ENCODE measurements around the gene ZFYVE1. TPM values are rescaled to one million over a fixed set of nuclear protein-coding genes. Genes with fewer than 3 reads are reported as not detected.
A peak's percentile ranks its signal among the peaks of the same experiment; 100 is the strongest.

ZFYVE1 gene, protein sequence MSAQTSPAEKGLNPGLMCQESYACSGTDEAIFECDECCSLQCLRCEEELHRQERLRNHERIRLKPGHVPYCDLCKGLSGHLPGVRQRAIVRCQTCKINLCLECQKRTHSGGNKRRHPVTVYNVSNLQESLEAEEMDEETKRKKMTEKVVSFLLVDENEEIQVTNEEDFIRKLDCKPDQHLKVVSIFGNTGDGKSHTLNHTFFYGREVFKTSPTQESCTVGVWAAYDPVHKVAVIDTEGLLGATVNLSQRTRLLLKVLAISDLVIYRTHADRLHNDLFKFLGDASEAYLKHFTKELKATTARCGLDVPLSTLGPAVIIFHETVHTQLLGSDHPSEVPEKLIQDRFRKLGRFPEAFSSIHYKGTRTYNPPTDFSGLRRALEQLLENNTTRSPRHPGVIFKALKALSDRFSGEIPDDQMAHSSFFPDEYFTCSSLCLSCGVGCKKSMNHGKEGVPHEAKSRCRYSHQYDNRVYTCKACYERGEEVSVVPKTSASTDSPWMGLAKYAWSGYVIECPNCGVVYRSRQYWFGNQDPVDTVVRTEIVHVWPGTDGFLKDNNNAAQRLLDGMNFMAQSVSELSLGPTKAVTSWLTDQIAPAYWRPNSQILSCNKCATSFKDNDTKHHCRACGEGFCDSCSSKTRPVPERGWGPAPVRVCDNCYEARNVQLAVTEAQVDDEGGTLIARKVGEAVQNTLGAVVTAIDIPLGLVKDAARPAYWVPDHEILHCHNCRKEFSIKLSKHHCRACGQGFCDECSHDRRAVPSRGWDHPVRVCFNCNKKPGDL
- 12.7 and 16.5 TPM in 2 replicates for total RNA-seq

DNA sequence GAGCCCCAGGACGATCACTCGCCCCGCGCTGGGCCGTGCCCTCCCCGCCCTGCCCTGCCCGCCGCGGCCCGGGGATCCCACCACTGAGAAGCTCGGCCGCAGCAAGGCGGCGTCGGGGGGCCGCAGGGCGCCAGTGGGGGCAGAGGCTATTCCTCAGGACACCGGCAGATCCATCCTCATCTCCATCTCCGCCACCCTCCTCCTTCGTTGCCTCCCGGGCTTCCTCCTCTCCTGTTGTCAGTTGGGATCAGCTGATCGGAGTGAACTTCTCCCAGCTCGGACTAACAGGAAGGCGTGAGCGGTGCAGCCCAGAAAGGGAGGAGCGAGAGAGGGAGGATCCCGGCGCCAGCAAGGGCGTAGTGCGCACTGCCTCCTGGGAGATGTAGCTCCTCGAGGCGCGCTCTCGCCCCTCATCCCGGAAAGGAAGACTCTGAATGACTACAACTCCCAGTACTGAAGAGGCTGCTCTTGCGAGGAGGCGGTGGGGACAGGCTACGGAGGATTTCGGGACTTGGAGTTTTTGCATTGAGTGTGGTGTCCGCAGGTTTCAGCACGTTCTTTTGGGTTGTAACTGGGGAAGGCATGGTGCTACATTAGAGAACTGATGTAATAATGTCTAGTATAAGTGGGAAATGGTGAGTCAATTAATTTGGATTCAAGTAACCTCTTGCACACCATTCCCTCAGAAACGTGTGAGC, at the start of gene ZFYVE1:
ZFYVE1 (minus strand) TSS at position 262 of the 698 bp plus-strand sequence. CDS start 2,598 bp downstream, outside the sequence.
- peak; percentile 76 for DNase-seq
- TF ChIP-seq, protein P1, sequence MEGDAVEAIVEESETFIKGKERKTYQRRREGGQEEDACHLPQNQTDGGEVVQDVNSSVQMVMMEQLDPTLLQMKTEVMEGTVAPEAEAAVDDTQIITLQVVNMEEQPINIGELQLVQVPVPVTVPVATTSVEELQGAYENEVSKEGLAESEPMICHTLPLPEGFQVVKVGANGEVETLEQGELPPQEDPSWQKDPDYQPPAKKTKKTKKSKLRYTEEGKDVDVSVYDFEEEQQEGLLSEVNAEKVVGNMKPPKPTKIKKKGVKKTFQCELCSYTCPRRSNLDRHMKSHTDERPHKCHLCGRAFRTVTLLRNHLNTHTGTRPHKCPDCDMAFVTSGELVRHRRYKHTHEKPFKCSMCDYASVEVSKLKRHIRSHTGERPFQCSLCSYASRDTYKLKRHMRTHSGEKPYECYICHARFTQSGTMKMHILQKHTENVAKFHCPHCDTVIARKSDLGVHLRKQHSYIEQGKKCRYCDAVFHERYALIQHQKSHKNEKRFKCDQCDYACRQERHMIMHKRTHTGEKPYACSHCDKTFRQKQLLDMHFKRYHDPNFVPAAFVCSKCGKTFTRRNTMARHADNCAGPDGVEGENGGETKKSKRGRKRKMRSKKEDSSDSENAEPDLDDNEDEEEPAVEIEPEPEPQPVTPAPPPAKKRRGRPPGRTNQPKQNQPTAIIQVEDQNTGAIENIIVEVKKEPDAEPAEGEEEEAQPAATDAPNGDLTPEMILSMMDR (IDR thresholded peaks at IDR 0.05) = no peak
- ChIA-PET CTCF (interaction anchor here (0.9 kb wide), 1 partner anchor 31 kb away, joined by 3 read pairs; the partner anchor contains the start of gene RBM25), POLR2A (interaction anchor here (0.6 to 2.3 kb wide), 9 partner anchors 8 to 133 kb away, joined by 3 to 64 read pairs (median 5); partner anchors contain the start of genes DCAF4, DPF3, PSEN1 and RBM25)
- intact Hi-C loops (cut with micrococcal nuclease) = loop anchor here (1.0 kb wide), 4 partner anchors 31 to 1057 kb away; partner anchors contain the start of genes ALDH6A1, DCAF4, LIN52 and PSEN1
- peaks cover 21% of the 10 kb centered on the region for H3K36me3 Mint-ChIP-seq (ENCODE audit: low read depth)
- no peaks in the 10 kb centered on the region for H3K9me3 Mint-ChIP-seq
- peak within 1 kb of the TSS; percentile 88 for H3K27ac Mint-ChIP-seq
- peaks cover 42% of the 10 kb centered on the region for H3K4me1 Mint-ChIP-seq
- no peaks in the 10 kb centered on the region for H3K27me3 Mint-ChIP-seq
- ATAC-seq (ENCODE audit: low read depth) = peak; percentile 99
- H3K4me3 Mint-ChIP-seq = peak within 1 kb of the TSS; percentile 98

DNA sequence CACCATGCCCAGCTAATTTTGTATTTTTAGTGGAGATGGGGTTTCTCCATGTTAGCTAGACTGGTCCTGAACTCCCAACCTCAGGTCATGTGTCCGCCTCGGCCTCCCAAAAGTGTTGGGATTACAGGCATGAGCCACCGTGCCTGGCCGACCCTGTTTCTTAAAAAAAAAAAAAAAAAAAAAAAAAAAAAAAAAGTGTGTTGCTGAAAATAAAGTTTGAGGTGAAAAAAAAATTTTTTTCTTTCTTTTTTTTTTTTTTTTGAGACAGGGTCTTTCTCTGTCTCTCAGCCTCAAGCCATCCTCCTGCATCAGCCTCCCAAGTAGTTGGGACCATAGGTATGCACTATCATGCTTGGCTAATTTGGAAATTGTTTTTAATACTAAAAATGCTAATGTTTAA, 42.7 kb upstream of the ZFYVE1 start:
- Mint-ChIP-seq H3K9me3 (no peaks in the 10 kb centered on the region), H3K4me3 (no peak overlapping the region), H3K36me3 (ENCODE audit: low read depth) (peaks cover 61% of the 10 kb centered on the region), H3K27ac (no peak overlapping the region), H3K27me3 (no peaks in the 10 kb centered on the region), H3K4me1 (peaks cover 7% of the 10 kb centered on the region)
- ChIA-PET CTCF (interaction anchor here (1.0 kb wide), 1 partner anchor 11 kb away, joined by 3 read pairs; the partner anchor contains the start of gene RBM25), POLR2A (no interaction called here)
- TF ChIP-seq, protein P1 (IDR thresholded peaks at IDR 0.05) = no peak
- intact Hi-C loops (cut with micrococcal nuclease) = no loop called here
- DNase-seq = no peak
- ATAC-seq (ENCODE audit: low read depth) = no peak

DNA sequence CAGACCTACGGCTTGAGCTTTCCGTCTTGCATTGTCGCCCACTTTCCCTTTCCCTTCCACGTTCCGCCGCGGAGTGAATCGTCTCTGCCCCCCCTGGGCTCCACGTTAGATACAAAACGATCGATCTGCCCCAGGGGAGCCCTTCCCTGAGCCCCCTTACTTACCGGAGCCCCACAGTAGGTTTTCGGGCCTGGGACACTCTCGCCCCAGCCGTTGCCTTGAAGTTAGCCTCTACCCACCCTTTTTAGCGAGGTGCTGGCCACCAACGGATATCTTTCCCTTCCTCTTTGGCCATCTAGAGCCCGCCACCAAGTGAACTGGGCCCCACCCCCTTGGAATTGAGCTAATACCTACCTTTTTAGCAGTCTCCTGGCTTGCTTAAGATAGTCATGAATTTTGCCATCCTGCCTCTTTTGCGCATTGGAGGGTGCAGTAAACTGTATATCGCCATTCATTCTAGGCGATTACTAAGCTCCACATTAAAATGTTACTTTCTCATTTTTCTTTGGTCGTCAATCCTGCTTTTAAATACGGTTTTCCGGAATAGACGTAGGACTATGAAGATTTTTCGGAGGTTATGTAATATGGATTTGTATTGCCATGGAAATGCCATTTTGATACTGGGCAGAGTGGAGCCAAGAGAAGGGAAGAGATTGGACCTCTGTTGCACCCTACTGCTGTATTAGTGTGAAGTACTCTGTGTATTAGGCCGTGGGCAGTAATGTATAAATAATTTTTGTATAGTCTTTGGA, 32.2 kb upstream of the ZFYVE1 start:
- intact Hi-C loops (cut with micrococcal nuclease) = loop anchor here (1.0 to 5.0 kb wide), 8 partner anchors 32 to 1703 kb away; partner anchors contain the start of genes ACOT2, ALDH6A1, DCAF4 and LIN52
- TF ChIP-seq, protein P1 (IDR thresholded peaks at IDR 0.05) = no peak
- Mint-ChIP-seq H3K4me3 (no peak overlapping the region), H3K36me3 (ENCODE audit: low read depth) (peaks cover 34% of the 10 kb centered on the region), H3K27ac (no peak overlapping the region), H3K9me3 (no peaks in the 10 kb centered on the region), H3K4me1 (peaks cover 47% of the 10 kb centered on the region), H3K27me3 (no peaks in the 10 kb centered on the region)
- ATAC-seq (ENCODE audit: low read depth) = no peak
- POLR2A ChIA-PET = interaction anchor here (0.5 to 3.6 kb wide), 26 partner anchors 8 to 1342 kb away, joined by 3 to 64 read pairs (median 4); partner anchors contain the start of genes ACOT2, DCAF4, DPF3 and NUMB
- CTCF ChIA-PET = interaction anchor here (0.9 to 1.3 kb wide), 2 partner anchors 11 to 32 kb away, joined by 3 read pairs; partner anchors contain the start of gene ZFYVE1
- DNase-seq = no peak

DNA sequence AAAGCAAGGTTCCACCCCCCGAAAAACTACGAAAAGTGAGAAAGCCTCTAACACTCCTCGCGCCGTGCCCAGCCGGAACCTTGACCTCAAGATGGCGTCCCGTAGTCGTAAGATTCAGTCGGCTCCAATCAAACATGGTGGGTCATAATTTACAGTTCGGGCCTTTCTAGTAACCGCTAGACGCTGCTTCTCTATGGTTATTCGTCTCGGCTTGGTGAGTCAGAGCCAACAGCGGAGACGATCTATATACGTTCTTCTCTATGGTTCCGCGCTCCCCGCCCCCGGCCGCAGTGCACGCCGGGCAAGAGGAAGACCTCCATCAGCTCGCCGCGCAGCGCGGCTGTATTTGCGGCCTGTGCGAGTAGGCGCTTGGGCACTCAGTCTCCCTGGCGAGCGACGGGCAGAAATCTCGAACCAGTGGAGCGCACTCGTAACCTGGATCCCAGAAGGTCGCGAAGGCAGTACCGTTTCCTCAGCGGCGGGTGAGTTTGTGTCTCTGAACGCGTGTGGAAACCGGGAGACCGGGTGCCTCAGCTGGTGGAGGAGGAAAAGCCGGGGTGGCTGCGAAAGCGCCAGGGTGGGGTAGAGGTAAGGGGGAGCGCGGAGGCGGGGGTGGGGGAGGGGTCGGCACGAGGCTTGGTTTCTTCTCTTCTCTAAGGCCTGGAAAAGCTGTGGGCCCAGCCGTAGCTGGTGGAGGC, 31.5 kb upstream of the ZFYVE1 start, which contains the start of gene RBM25:
RBM25 (plus strand) TSS at position 311 of the 698 bp plus-strand sequence. CDS start 13,108 bp downstream, outside the sequence.
- DNase-seq = peak; percentile 90
- H3K4me1 Mint-ChIP-seq = peaks cover 42% of the 10 kb centered on the region

More for the DNA sequence above, 31.5 kb upstream of the ZFYVE1 start, which contains the start of gene RBM25:
- Mint-ChIP-seq H3K27me3 (no peaks in the 10 kb centered on the region), H3K27ac (no peak within 1 kb of the TSS), H3K4me3 (no peak within 1 kb of the TSS), H3K36me3 (ENCODE audit: low read depth) (peaks cover 27% of the 10 kb centered on the region), H3K9me3 (no peaks in the 10 kb centered on the region)
- ChIA-PET CTCF (interaction anchor here (0.9 to 1.3 kb wide), 2 partner anchors 12 to 31 kb away, joined by 3 read pairs; partner anchors contain the start of gene ZFYVE1), POLR2A (interaction anchor here (0.5 to 3.6 kb wide), 28 partner anchors 8 to 1343 kb away, joined by 3 to 64 read pairs (median 4); partner anchors contain the start of genes ACOT2, ALDH6A1, DCAF4 and DPF3)
- intact Hi-C loops (cut with micrococcal nuclease) = loop anchor here (1.0 to 5.0 kb wide), 8 partner anchors 31 to 1704 kb away; partner anchors contain the start of genes ACOT2, ALDH6A1, DCAF4 and LIN52
- peak; percentile 93 for ATAC-seq (ENCODE audit: low read depth)
- TF ChIP-seq, protein P1 (IDR thresholded peaks at IDR 0.05) = no peak
